Uterus (tissue), 2 donors: ENCODE measurements around the gene BABAM2.

Experiments
- POLR2A ChIP-seq, 2 donors: fragments of 450-650 bp; IDR thresholded peaks; one replicate each; pipeline ENCODE4 v1.6.1; 2016; ENCODE audit warnings: antibody characterized with exemption in 2 of 2, mild to moderate bottlenecking in 1 of 2, moderate library complexity in 1 of 2
- TF ChIP-seq, protein P1 (sequence below), 4 experiments: fragments of 200-600 bp in 2 of 4; fragments of 450-650 bp in 2 of 4; sonication (generic) in 2 of 4; IDR thresholded peaks; one replicate each; pipeline ENCODE4 v1.5.1; 2016 to 2019; ENCODE audit warnings: antibody characterized with exemption in 4 of 4, mild to moderate bottlenecking in 2 of 4, moderate library complexity in 1 of 4

DNA sequence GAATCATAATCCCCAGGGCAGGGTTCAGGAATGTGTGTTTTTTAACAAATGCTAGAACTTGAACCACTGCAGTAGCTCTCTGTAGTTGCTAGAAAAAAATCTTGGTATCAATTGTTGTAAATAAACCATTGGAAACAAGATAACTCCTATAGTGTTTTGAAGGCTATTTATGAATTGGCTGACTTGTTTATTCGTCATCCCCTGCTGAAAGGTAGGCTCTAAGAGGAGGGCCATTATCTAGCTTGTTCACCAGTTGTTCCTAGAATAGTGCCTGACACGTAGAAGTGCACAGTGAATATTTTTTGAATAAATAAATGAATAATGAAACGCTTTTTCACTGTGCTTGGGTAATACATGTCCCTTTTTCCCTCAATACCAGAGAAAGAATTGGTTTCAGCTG, 211.4 kb downstream of the BABAM2 start:
- TF ChIP-seq, protein P1, sequence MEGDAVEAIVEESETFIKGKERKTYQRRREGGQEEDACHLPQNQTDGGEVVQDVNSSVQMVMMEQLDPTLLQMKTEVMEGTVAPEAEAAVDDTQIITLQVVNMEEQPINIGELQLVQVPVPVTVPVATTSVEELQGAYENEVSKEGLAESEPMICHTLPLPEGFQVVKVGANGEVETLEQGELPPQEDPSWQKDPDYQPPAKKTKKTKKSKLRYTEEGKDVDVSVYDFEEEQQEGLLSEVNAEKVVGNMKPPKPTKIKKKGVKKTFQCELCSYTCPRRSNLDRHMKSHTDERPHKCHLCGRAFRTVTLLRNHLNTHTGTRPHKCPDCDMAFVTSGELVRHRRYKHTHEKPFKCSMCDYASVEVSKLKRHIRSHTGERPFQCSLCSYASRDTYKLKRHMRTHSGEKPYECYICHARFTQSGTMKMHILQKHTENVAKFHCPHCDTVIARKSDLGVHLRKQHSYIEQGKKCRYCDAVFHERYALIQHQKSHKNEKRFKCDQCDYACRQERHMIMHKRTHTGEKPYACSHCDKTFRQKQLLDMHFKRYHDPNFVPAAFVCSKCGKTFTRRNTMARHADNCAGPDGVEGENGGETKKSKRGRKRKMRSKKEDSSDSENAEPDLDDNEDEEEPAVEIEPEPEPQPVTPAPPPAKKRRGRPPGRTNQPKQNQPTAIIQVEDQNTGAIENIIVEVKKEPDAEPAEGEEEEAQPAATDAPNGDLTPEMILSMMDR (IDR thresholded peaks at IDR 0.05) = no peak
- no peak for TF ChIP-seq POLR2A (IDR thresholded peaks at IDR 0.05)
